Karpas-422 (cell line): ENCODE data around the gene APOLD1. TPM values are rescaled to one million over a fixed set of nuclear protein-coding genes. Genes with fewer than 3 reads are reported as not detected.
"Not testable (repeated sequence)": the region's sequence is repeated elsewhere in the genome, so short reads cannot be mapped to it uniquely, and the experiment has no call there.

ENCODE experiments used
- DNase-seq: peaks from one replicate; pipeline ENCODE4 v3.0.0-alpha.2; 2015
- H2AFZ ChIP-seq: fragments of 200-600 bp; sonication (generic); 2 replicates; pipeline ENCODE4 v1.6.1; 2014; ENCODE audit warnings: antibody characterized with exemption, low read length, mixed read lengths
- H3K27ac ChIP-seq: fragments of 200-600 bp; sonication (generic); 2 replicates; pipeline ENCODE4 v1.5.1; 2014; ENCODE audit warnings: mild to moderate bottlenecking, low read length, moderate library complexity
- H3K27me3 ChIP-seq: fragments of 200-600 bp; sonication (generic); 2 replicates; pipeline ENCODE4 v1.6.1; 2014; ENCODE audit warnings: low read length, mixed read lengths
- H3K36me3 ChIP-seq: fragments of 200-600 bp; sonication (generic); 2 replicates; pipeline ENCODE4 v1.6.1; 2014; ENCODE audit warnings: low read length, mixed read lengths; ENCODE audit not compliant: insufficient read depth
- H3K4me1 ChIP-seq: fragments of 200-600 bp; sonication (generic); 2 replicates; pipeline ENCODE4 v1.6.1; 2014; ENCODE audit warnings: mild to moderate bottlenecking, low read length, mixed read lengths
- H3K4me2 ChIP-seq: fragments of 200-600 bp; sonication (generic); 2 replicates; pipeline ENCODE4 v1.6.1; 2014; ENCODE audit warnings: low read length, low read depth, mild to moderate bottlenecking; ENCODE audit not compliant: poor library complexity, severe bottlenecking
- H3K4me3 ChIP-seq: fragments of 200-600 bp; sonication (generic); 2 replicates; pipeline ENCODE4 v1.5.1; 2014; ENCODE audit warnings: mild to moderate bottlenecking, antibody characterized with exemption, low read length, mixed read lengths
- H3K79me2 ChIP-seq: fragments of 200-600 bp; sonication (generic); 2 replicates; pipeline ENCODE4 v1.6.1; 2014; ENCODE audit warnings: mild to moderate bottlenecking, low read length, mixed read lengths
- H3K9ac ChIP-seq: fragments of 200-600 bp; sonication (generic); 2 replicates; pipeline ENCODE4 v1.6.0; 2014; ENCODE audit warnings: low read length
- H3K9me2 ChIP-seq: fragments of 200-600 bp; sonication (generic), shearing (Covaris generic); replicated peaks from 2 replicates; pipeline ENCODE4 v1.6.0; 2014; ENCODE audit warnings: mild to moderate bottlenecking, low read length, moderate library complexity; ENCODE audit not compliant: insufficient read depth
- H3K9me3 ChIP-seq: fragments of 300-700, 200-600 bp; sonication (generic); 2 replicates; pipeline ENCODE4 v1.6.1; 2014; ENCODE audit warnings: low read length, mixed read lengths
- H4K20me1 ChIP-seq: fragments of 200-600 bp; sonication (generic); 2 replicates; pipeline ENCODE4 v1.6.1; 2014; ENCODE audit warnings: mild to moderate bottlenecking, antibody characterized with exemption, low read length, low read depth; ENCODE audit not compliant: insufficient read depth
- total RNA-seq: library from RNA; depleted of rRNA; stranded (reverse); fragments of >200 nt; shearing (Covaris generic); gene quantifications from 2 replicates; pipeline ENCODE4 v1.2.3, GENCODE V29; 2014; ENCODE audit warnings: low replicate concordance; rRNA removed

APOLD1 gene, protein sequence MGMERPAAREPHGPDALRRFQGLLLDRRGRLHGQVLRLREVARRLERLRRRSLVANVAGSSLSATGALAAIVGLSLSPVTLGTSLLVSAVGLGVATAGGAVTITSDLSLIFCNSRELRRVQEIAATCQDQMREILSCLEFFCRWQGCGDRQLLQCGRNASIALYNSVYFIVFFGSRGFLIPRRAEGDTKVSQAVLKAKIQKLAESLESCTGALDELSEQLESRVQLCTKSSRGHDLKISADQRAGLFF
- 1.4 and 1.5 TPM in 2 replicates for total RNA-seq

DNA sequence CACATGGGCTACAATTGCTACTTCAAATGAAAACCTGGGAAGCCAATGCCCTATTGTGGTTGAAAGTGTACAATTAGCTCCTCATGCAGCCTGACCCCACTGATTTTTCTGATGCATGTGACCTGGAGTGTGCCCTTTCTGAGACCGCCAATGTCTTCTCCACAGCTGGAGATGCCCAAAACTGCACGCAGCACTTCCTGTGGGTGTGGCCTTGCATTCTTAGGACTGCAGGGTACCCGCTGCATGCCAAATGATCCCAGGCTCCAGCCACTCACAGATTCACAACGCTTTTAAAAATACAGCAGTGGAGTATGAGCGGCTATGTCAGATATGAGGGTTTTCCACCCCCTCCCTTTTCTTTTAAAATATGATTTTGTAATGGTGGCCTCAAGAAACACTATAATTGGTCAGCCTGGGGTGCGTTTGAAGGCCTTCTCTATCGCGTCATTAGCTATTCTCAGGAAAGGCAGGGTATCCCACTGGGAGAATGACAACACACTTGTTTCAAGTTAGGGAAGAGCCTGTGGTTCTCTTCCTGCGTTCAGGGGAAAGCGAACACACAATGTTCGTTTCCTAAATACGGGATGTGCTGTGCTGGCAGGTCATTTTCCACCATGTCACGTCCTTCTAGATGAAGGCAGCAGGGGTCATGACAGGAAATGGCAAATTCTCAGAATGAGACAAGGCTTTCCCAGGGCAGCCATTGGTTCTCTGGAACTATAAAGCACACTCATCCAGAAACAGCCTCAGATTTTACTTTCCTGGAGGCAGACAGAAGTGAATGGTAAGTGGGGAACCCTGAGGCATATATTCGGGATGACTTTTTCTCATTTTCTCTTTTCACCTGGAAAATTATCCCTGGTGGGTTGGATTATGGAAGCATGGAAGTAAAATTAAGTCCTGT lies at the start of gene APOLD1:
Gene APOLD1, plus strand, starts transcription at position 749 of the 904 bp plus-strand sequence. Its CDS starts 33 bp downstream, at position 782.
- Histone ChIP-seq H3K27me3 (no peaks in the 10 kb centered on the region; the same call in 1 of the 2 replicates), H3K4me1 (peaks cover 26% of the 10 kb centered on the region), H3K4me2 (peak within 1 kb of the TSS; percentile 90), H3K9ac (peak within 1 kb of the TSS; percentile 76), H2AFZ (peak within 1 kb of the TSS; percentile 92), H3K4me3 (peak within 1 kb of the TSS; percentile 78), H3K9me3 (no peaks in the 10 kb centered on the region), H4K20me1 (no peaks in the 10 kb centered on the region), H3K36me3 (no peaks in the 10 kb centered on the region), H3K27ac (no peak within 1 kb of the TSS), H3K79me2 (no peaks in the 10 kb centered on the region), H3K9me2 (no peaks in the 10 kb centered on the region)
- DNase-seq: no peak

DNA sequence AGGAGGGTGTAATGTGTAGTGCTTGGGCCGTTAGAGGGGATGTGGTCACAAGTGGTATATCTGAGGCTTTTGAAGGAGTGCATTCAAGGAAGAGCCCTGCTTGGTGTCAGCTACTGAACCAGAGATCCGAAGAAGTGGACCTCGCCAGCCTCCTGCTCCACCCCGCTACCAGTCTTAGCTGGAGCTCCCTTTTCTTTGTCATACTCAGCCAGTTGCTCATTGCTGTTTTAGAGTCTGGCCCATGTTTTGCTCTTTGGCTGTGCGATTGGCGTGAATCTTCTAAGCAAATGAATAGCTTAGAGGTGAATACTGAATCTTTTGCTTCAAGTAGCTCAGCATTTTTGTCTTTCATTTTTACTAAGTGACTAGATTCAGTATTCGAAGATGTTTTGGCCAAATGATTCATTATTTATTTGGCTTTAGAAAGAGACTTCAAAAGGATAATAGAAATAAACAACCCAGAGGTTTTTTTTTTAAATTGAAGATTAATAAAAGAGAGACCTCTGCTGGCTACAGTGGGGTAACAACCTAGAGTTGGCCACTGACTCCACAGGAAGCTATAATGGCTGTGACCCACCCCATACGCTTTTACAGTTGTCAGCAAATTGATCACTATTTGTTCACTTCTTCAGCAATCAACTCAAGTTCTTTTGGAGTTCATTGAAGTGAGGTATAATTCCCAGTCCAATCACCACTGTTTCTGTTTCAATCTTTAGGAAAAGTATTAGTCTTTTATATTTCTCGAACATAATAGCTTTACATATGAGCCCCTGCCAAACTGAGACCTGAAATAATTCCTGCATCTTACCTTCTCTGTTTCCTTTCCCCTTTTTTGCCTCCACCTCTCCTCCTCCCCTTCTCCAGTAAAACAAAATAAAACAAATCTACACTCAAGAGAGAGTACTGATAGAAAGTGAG lies 48.4 kb upstream of the APOLD1 start:
- Histone ChIP-seq H3K27ac (no peak overlapping the region), H3K9me3 (no peaks in the 10 kb centered on the region), H3K4me3 (no peak overlapping the region), H3K36me3 (no peaks in the 10 kb centered on the region), H3K9ac (0 out of 2 replicates have a peak overlapping the region, but pooled peaks have one; percentile 21), H3K79me2 (no peaks in the 10 kb centered on the region), H3K4me1 (peaks cover 6% of the 10 kb centered on the region), H3K4me2 (peak overlapping the region; percentile 34), H4K20me1 (no peaks in the 10 kb centered on the region), H3K27me3 (no peaks in the 10 kb centered on the region), H3K9me2 (no peaks in the 10 kb centered on the region), H2AFZ (no peak overlapping the region)
- peak; percentile 75 for DNase-seq

DNA sequence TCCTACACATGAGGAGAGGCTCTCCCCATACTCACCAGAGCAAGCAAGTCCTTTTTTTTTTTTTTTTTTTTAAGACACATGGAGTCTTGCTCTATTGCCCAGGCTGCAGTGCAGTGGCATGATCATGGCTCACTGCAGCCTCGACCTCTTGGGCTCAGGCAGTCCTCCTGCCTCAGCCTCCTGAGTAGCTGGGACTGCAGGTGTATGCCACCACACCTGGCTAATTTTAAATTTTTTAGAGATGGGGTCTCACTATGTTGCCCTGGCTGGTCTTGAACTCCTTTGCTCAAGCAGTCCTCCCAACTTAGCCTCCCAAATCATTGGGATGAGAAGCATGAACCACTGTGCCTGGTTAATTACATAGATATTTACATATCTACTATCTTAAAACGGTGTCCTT lies 47.3 kb upstream of the APOLD1 start:
- H3K4me2 ChIP-seq, H2AFZ ChIP-seq, H4K20me1 ChIP-seq, H3K27me3 ChIP-seq, H3K4me3 ChIP-seq, H3K4me1 ChIP-seq, H3K9me3 ChIP-seq, H3K36me3 ChIP-seq, H3K79me2 ChIP-seq, DNase-seq, H3K9me2 ChIP-seq, H3K27ac ChIP-seq, H3K9ac ChIP-seq: not testable (repeated sequence)

- no peaks in the 10 kb centered on the region for H3K9me2 ChIP-seq
- H3K4me2 ChIP-seq: no peak overlapping the region
- no peak overlapping the region for H2AFZ ChIP-seq
- H3K9ac ChIP-seq: no peak overlapping the region
- H3K9me3 ChIP-seq: no peaks in the 10 kb centered on the region
- H4K20me1 ChIP-seq: no peaks in the 10 kb centered on the region
- H3K27ac ChIP-seq: no peak overlapping the region
- H3K27me3 ChIP-seq: no peaks in the 10 kb centered on the region
- DNase-seq: no peak
- H3K4me1 ChIP-seq: peaks cover 6% of the 10 kb centered on the region
- no peaks in the 10 kb centered on the region for H3K36me3 ChIP-seq
- no peaks in the 10 kb centered on the region for H3K79me2 ChIP-seq
- H3K4me3 ChIP-seq: no peak overlapping the region
These were observed 43.8 kb upstream of the APOLD1 start for GRCh38 chr12:12741660-12742059.

GRCh38 chr12:12744546-12745305 lies 40.7 kb upstream of the APOLD1 start:
- Histone ChIP-seq H3K9me3 (no peaks in the 10 kb centered on the region), H2AFZ (no peak overlapping the region), H3K9ac (no peak overlapping the region), H3K27me3 (no peaks in the 10 kb centered on the region), H3K4me2 (no peak overlapping the region), H3K9me2 (no peaks in the 10 kb centered on the region), H3K4me3 (no peak overlapping the region), H4K20me1 (no peaks in the 10 kb centered on the region), H3K36me3 (no peaks in the 10 kb centered on the region), H3K79me2 (no peaks in the 10 kb centered on the region), H3K27ac (no peak overlapping the region), H3K4me1 (no peaks in the 10 kb centered on the region)
- no peak for DNase-seq

- Histone ChIP-seq H4K20me1 (no peaks in the 10 kb centered on the region), H3K9ac (no peak overlapping the region), H3K27ac (no peak overlapping the region), H3K4me3 (no peak overlapping the region), H3K9me2 (no peaks in the 10 kb centered on the region), H3K4me2 (no peak overlapping the region), H3K4me1 (no peaks in the 10 kb centered on the region), H3K36me3 (no peaks in the 10 kb centered on the region), H3K79me2 (no peaks in the 10 kb centered on the region), H3K9me3 (no peaks in the 10 kb centered on the region), H2AFZ (no peak overlapping the region), H3K27me3 (no peaks in the 10 kb centered on the region)
- no peak for DNase-seq
These were observed 39.8 kb upstream of the APOLD1 start for GRCh38 chr12:12745576-12746211.

GRCh38 chr12:12747278-12747677 lies 38.2 kb upstream of the APOLD1 start:
- H3K9me3 ChIP-seq: no peaks in the 10 kb centered on the region
- no peaks in the 10 kb centered on the region for H3K4me1 ChIP-seq
- DNase-seq: no peak
- no peak overlapping the region for H3K4me3 ChIP-seq
- no peaks in the 10 kb centered on the region for H3K27me3 ChIP-seq
- H3K4me2 ChIP-seq: no peak overlapping the region
- H3K9ac ChIP-seq: no peak overlapping the region
- H3K27ac ChIP-seq: no peak overlapping the region
- H3K79me2 ChIP-seq: no peaks in the 10 kb centered on the region
- no peak overlapping the region for H2AFZ ChIP-seq
- no peaks in the 10 kb centered on the region for H3K36me3 ChIP-seq
- H3K9me2 ChIP-seq: no peaks in the 10 kb centered on the region
- no peaks in the 10 kb centered on the region for H4K20me1 ChIP-seq
